HepG2 (cell line): ENCODE data around the gene CAB39. TPM values are rescaled to one million over a fixed set of nuclear protein-coding genes. Genes with fewer than 3 reads are reported as not detected.

ENCODE experiments used
- ARID5B ChIP-seq: IDR thresholded peaks from 2 replicates; pipeline ENCODE4 v1.4.0; 2020; ENCODE audit warnings: mild to moderate bottlenecking, missing genetic modification reagents
- BRD4 ChIP-seq: sonication (generic); formaldehyde crosslinking; IDR thresholded peaks from 2 replicates; pipeline ENCODE4 v1.4.0; 2020; ENCODE audit warnings: missing genetic modification reagents
- CEBPG ChIP-seq: IDR thresholded peaks from 2 replicates; pipeline ENCODE4 v1.6.1; 2016
- CENPX ChIP-seq: sonication (generic); formaldehyde crosslinking; IDR thresholded peaks from 2 replicates; pipeline ENCODE4 v1.9.0; 2021; ENCODE audit warnings: mild to moderate bottlenecking, missing genetic modification reagents, moderate library complexity
- DZIP1 ChIP-seq: sonication (generic); formaldehyde crosslinking; IDR thresholded peaks from 2 replicates; pipeline ENCODE4 v1.5.0; 2020; ENCODE audit warnings: mild to moderate bottlenecking, missing genetic modification reagents
- HCFC1 ChIP-seq: fragments of 150-350 bp; IDR thresholded peaks from 2 replicates; pipeline ENCODE4 v1.6.1; 2014; ENCODE audit warnings: low read depth, low read length
- IRX3 ChIP-seq: sonication (generic); formaldehyde crosslinking; IDR thresholded peaks from 2 replicates; pipeline ENCODE4 v1.8.1; 2023; ENCODE audit warnings: mild to moderate bottlenecking, low read depth, missing genetic modification reagents, borderline replicate concordance
- NR2F1 ChIP-seq, 2 experiments: fragments of 450-650 bp in 1 of 2; formaldehyde crosslinking in 1 of 2; IDR thresholded peaks; 2 replicates each; pipeline versions ENCODE4 v1.5.0 to v1.6.1; 2016 to 2020; ENCODE audit warnings: mild to moderate bottlenecking in 1 of 2, missing compliant biosample characterization in 1 of 2, missing genetic modification reagents in 1 of 2, moderate library complexity in 1 of 2
- POLR2AphosphoS5 ChIP-seq: IDR thresholded peaks from 2 replicates; pipeline ENCODE4 v1.6.1; 2012; ENCODE audit warnings: low read depth, low read length
- THAP7 ChIP-seq: sonication (generic); formaldehyde crosslinking; IDR thresholded peaks from 2 replicates; pipeline ENCODE4 v1.8.1; 2023; ENCODE audit warnings: mild to moderate bottlenecking, missing genetic modification reagents
- THAP8 ChIP-seq: sonication (generic); formaldehyde crosslinking; IDR thresholded peaks from 2 replicates; pipeline ENCODE4 v1.5.1; 2020; ENCODE audit warnings: missing genetic modification reagents, mild to moderate bottlenecking, borderline replicate concordance
- ZNF101 ChIP-seq: sonication (generic); formaldehyde crosslinking; IDR thresholded peaks from 2 replicates; pipeline ENCODE4 v1.4.0; 2020; ENCODE audit warnings: mild to moderate bottlenecking, low read depth, missing genetic modification reagents, borderline replicate concordance
- ZNF160 ChIP-seq: sonication (generic); formaldehyde crosslinking; IDR thresholded peaks from 2 replicates; pipeline ENCODE4 v1.8.0; 2022; ENCODE audit warnings: mild to moderate bottlenecking, inconsistent platforms, missing genetic modification reagents
- ZNF225 ChIP-seq: sonication (generic); formaldehyde crosslinking; IDR thresholded peaks from 2 replicates; pipeline ENCODE4 v1.4.0; 2020; ENCODE audit warnings: mild to moderate bottlenecking, missing genetic modification reagents
- ZNF646 ChIP-seq: sonication (generic); formaldehyde crosslinking; IDR thresholded peaks from 2 replicates; pipeline ENCODE4 v1.9.0; 2021; ENCODE audit warnings: mild to moderate bottlenecking, missing genetic modification reagents
- ZNF75D ChIP-seq: sonication (generic); formaldehyde crosslinking; IDR thresholded peaks from 2 replicates; pipeline ENCODE4 v1.8.1; 2023; ENCODE audit warnings: missing genetic modification reagents, mild to moderate bottlenecking, borderline replicate concordance
- polyA plus RNA-seq, 8 experiments: library from polyadenylated mRNA; depleted of rRNA in 3 of 8; stranded (reverse) in 7 of 8; unstranded in 1 of 8; fragments of >200 nt; fragmentation: Illumina TruSeq in 4 of 8; extraction: Trizol in 4 of 8; gene quantifications; 2 replicates each; pipeline versions ENCODE4 v1.2.1 to v1.2.3, GENCODE V29; 2011 to 2016; ENCODE audit warnings: low read depth in 4 of 8, missing spikeins in 1 of 8, mixed read lengths in 1 of 8; ENCODE audit not compliant: insufficient read depth in 1 of 8
- total RNA-seq, 5 experiments: library from RNA; depleted of rRNA; stranded (reverse); fragments of >200 nt; fragmentation: Illumina TruSeq; extraction: Trizol; gene quantifications; 2 replicates each; pipeline ENCODE4 v1.2.3, GENCODE V29; 2016; ENCODE audit warnings: low read depth in 1 of 5

Gene CAB39
- total and polyA plus RNA-seq, 2 of the 13 experiments (the other 11 are each of a cell fraction or from before 2014, with no cell fraction given), result 19.3 to 45.3 TPM

GRCh38 chr2:230738924-230739323, 26.3 kb downstream of the CAB39 start (continued):
- TF ChIP-seq ZNF646 (CRISPR knock-in tag) (no peak), IRX3 (CRISPR knock-in tag) (no peak), DZIP1 (CRISPR knock-in tag) (no peak), CEBPG (CRISPR knock-in tag) (peak; percentile 67), NR2F1 (CRISPR knock-in tag; IDR thresholded peaks at IDR 0.05) (no peak; a peak in 1 of 4 replicates), ZNF160 (CRISPR knock-in tag) (no peak), POLR2AphosphoS5 (no peak), ZNF101 (CRISPR knock-in tag) (no peak), HCFC1 (no peak), THAP7 (CRISPR knock-in tag) (no peak), ARID5B (CRISPR knock-in tag) (peak; percentile 99), THAP8 (CRISPR knock-in tag) (no peak), ZNF225 (CRISPR knock-in tag) (no peak), CENPX (CRISPR knock-in tag) (no peak), ZNF75D (no peak), BRD4 (no peak)
